Stimulated activated CD4-positive, alpha-beta T cell treated with anti-CD3 and anti-CD28 coated beads, Interleukin-12 subunit alpha, Interleukin-12 subunit beta, amount 100 ng/mL, for 48 hours (primary cell): ENCODE measurements around the gene SGK2.

Source experiments
- DNase-seq, 3 donors: peaks; one replicate each; pipeline ENCODE4 v3.0.0-alpha.2; 2020; ENCODE audit warnings: low read depth in 2 of 3, low spot score in 1 of 3

Gene SGK2

GRCh38 chr20:43558412-43559146 lies at the start of gene SGK2:
Gene SGK2 (plus strand): TSS chr20:43559027. CDS start chr20:43566496, 7,469 bp downstream.
- no peak for DNase-seq

- no peak for DNase-seq
These were observed 46.9 kb upstream of the SGK2 start for GRCh38 chr20:43511879-43512278.

- no peak for DNase-seq
These were observed 45.4 kb upstream of the SGK2 start for GRCh38 chr20:43513372-43513930.

- peak; percentile 83 to 92 (median 87) for DNase-seq
These were observed 44.7 kb upstream of the SGK2 start for GRCh38 chr20:43513931-43514647.

- DNase-seq = no peak
These were observed 44.2 kb upstream of the SGK2 start for GRCh38 chr20:43514648-43514999.

- no peak for DNase-seq
These were observed 43.2 kb upstream of the SGK2 start for GRCh38 chr20:43515628-43516027.

GRCh38 chr20:43516251-43516824 lies 42.5 kb upstream of the SGK2 start:
- DNase-seq = no peak

- DNase-seq = no peak
These were observed 38.7 kb upstream of the SGK2 start for GRCh38 chr20:43520074-43520630.

- no peak for DNase-seq
These were observed 33.8 kb upstream of the SGK2 start for GRCh38 chr20:43525021-43525420.

- DNase-seq = no peak
These were observed 30.5 kb upstream of the SGK2 start for GRCh38 chr20:43528258-43528875.

GRCh38 chr20:43529051-43529450 lies 29.8 kb upstream of the SGK2 start:
- DNase-seq = no peak

- no peak for DNase-seq
These were observed 29.2 kb upstream of the SGK2 start for GRCh38 chr20:43529457-43530153.

- no peak for DNase-seq
These were observed 28.3 kb upstream of the SGK2 start for GRCh38 chr20:43530321-43531090.

GRCh38 chr20:43531091-43531443 lies 27.8 kb upstream of the SGK2 start:
- no peak for DNase-seq

- no peak for DNase-seq
These were observed 26.3 kb upstream of the SGK2 start for GRCh38 chr20:43532416-43533055.

GRCh38 chr20:43533060-43533459 lies 25.8 kb upstream of the SGK2 start:
- no peak for DNase-seq

- DNase-seq = no peak
These were observed 24.8 kb upstream of the SGK2 start for GRCh38 chr20:43534016-43534415.

- DNase-seq = no peak
These were observed 24.0 kb upstream of the SGK2 start for GRCh38 chr20:43534791-43535350.

GRCh38 chr20:43535370-43536004 lies 23.3 kb upstream of the SGK2 start:
- no peak for DNase-seq
